Thyroid gland (tissue), 4 donors: ENCODE data around the gene TEX261.

Experiments
- POLR2A ChIP-seq, 2 donors: fragments of 450-650 bp; IDR thresholded peaks; one replicate each; pipeline ENCODE4 v1.6.1; 2017; ENCODE audit warnings: antibody characterized with exemption in 2 of 2, mild to moderate bottlenecking in 2 of 2, moderate library complexity in 1 of 2
- TF ChIP-seq, protein P1 (sequence below), 6 experiments: fragments of 200-600 bp in 3 of 6; fragments of 450-650 bp in 3 of 6; sonication (generic) in 3 of 6; IDR thresholded peaks; one replicate each; pipeline ENCODE4 v1.5.1; 2016 to 2019; ENCODE audit warnings: antibody characterized with exemption in 6 of 6, mild to moderate bottlenecking in 2 of 6, inconsistent platforms in 1 of 6, moderate library complexity in 1 of 6

DNA sequence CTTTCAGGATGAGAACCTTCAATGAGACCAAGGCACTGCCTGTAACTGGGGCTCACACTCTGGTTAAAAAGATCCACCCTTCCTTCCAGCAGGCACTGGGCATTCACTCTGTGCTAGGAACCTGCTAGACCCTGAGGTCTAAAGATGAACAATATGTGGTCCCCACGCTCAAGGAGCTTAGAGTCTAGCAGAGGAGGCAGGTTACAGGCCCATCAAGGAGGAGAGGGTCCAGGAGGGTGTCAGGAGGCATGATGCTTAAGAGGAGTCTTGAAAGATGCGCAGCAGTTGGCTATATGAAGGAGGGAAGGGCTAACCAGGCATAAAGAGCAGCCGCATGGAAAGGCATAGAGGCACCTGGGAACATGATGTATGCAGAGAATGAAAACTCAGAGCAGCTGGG lies 11.7 kb downstream of the TEX261 start:
- TF ChIP-seq POLR2A (IDR thresholded peaks at IDR 0.05), result no peak
- TF ChIP-seq, protein P1, sequence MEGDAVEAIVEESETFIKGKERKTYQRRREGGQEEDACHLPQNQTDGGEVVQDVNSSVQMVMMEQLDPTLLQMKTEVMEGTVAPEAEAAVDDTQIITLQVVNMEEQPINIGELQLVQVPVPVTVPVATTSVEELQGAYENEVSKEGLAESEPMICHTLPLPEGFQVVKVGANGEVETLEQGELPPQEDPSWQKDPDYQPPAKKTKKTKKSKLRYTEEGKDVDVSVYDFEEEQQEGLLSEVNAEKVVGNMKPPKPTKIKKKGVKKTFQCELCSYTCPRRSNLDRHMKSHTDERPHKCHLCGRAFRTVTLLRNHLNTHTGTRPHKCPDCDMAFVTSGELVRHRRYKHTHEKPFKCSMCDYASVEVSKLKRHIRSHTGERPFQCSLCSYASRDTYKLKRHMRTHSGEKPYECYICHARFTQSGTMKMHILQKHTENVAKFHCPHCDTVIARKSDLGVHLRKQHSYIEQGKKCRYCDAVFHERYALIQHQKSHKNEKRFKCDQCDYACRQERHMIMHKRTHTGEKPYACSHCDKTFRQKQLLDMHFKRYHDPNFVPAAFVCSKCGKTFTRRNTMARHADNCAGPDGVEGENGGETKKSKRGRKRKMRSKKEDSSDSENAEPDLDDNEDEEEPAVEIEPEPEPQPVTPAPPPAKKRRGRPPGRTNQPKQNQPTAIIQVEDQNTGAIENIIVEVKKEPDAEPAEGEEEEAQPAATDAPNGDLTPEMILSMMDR (IDR thresholded peaks at IDR 0.05), result no peak
